CD14-positive monocyte (primary cell): ENCODE results near the gene RTN4R. TPM values are rescaled to one million over a fixed set of nuclear protein-coding genes. Genes with fewer than 3 reads are reported as not detected.

Experiments
- DNase-seq, 3 donors: peaks; one replicate each; pipeline ENCODE4 v3.0.0-alpha.2; 2011 to 2022
- H2AFZ ChIP-seq: 2 replicates; pipeline ENCODE4 v1.6.0; 2012; ENCODE audit warnings: mild to moderate bottlenecking, low read depth, low read length, inconsistent platforms; ENCODE audit not compliant: insufficient read depth, poor library complexity, severe bottlenecking
- H3K27ac ChIP-seq, 2 donors: 1 replicate in 1 of 2; 2 replicates in 1 of 2; pipeline ENCODE4 v1.5.1; 2012 to 2013; ENCODE audit warnings: low read length in 2 of 2, control low read depth in 1 of 2, inconsistent platforms in 1 of 2, low read depth in 1 of 2, mild to moderate bottlenecking in 1 of 2
- H3K27me3 ChIP-seq, 2 donors: one replicate each; pipeline versions ENCODE4 v1.6.0 to v1.6.1; 2011 to 2013; ENCODE audit warnings: low read length in 2 of 2; ENCODE audit not compliant: control insufficient read depth in 2 of 2, insufficient read depth in 2 of 2
- H3K36me3 ChIP-seq, 2 donors: replicated peaks in 1 of 2; 1 replicate in 1 of 2; 2 replicates in 1 of 2; pipeline versions ENCODE4 v1.5.1 to v1.6.1; 2012 to 2013; ENCODE audit warnings: low read length in 2 of 2, control low read depth in 1 of 2, inconsistent platforms in 1 of 2, mild to moderate bottlenecking in 1 of 2; ENCODE audit not compliant: insufficient read depth in 2 of 2, control insufficient read depth in 1 of 2
- H3K4me1 ChIP-seq, 2 donors: 1 replicate in 1 of 2; 2 replicates in 1 of 2; pipeline versions ENCODE4 v1.5.1 to v1.6.1; 2012 to 2013; ENCODE audit warnings: low read length in 2 of 2, control low read depth in 1 of 2, inconsistent platforms in 1 of 2, mild to moderate bottlenecking in 1 of 2, moderate library complexity in 1 of 2; ENCODE audit not compliant: insufficient read depth in 2 of 2, control insufficient read depth in 1 of 2
- H3K4me2 ChIP-seq: replicated peaks from 2 replicates; pipeline ENCODE3; 2012; ENCODE audit warnings: low read length, moderate library complexity, mild to moderate bottlenecking; ENCODE audit not compliant: poor library complexity, severe bottlenecking; ENCODE audit errors: extremely low read depth
- H3K4me3 ChIP-seq, 3 experiments: fragments of 200-600 bp in 1 of 3; sonication (generic) in 1 of 3; replicated peaks in 1 of 3; 1 replicate in 2 of 3; 2 replicates in 1 of 3; pipeline ENCODE4 v1.5.1; 2011 to 2013; ENCODE audit warnings: low read length in 3 of 3, mild to moderate bottlenecking in 3 of 3, control low read depth in 2 of 3, low read depth in 2 of 3, inconsistent platforms in 1 of 3, moderate library complexity in 1 of 3
- H3K79me2 ChIP-seq: 2 replicates; pipeline ENCODE4 v1.6.0; 2012; ENCODE audit warnings: mild to moderate bottlenecking, control low read depth, inconsistent platforms, low read length, moderate library complexity; ENCODE audit not compliant: insufficient read depth
- H3K9ac ChIP-seq: 2 replicates; pipeline ENCODE4 v1.6.0; 2017; ENCODE audit warnings: low read length, mild to moderate bottlenecking; ENCODE audit not compliant: insufficient read depth, poor library complexity, severe bottlenecking
- H3K9me3 ChIP-seq, 2 donors: replicated peaks in 1 of 2; 1 replicate in 1 of 2; 2 replicates in 1 of 2; pipeline versions ENCODE4 v1.5.1 to v1.6.1; 2012 to 2013; ENCODE audit warnings: low read length in 2 of 2, control low read depth in 1 of 2; ENCODE audit not compliant: control insufficient read depth in 1 of 2, insufficient read depth in 1 of 2
- H4K20me1 ChIP-seq: 2 replicates; pipeline ENCODE4 v1.6.0; 2012; ENCODE audit warnings: mild to moderate bottlenecking, low read length, control low read depth, moderate library complexity; ENCODE audit not compliant: insufficient read depth
- H3K27ac Mint-ChIP-seq, 7 donors: one replicate each; pipeline ENCODE4 v1.8.0; 2020; ENCODE audit warnings: mild to moderate bottlenecking in 7 of 7, mixed read lengths in 7 of 7, moderate library complexity in 6 of 7, inconsistent platforms in 2 of 7
- H3K27me3 Mint-ChIP-seq, 3 donors: one replicate each; pipeline ENCODE4 v1.8.0; 2021 to 2022; ENCODE audit warnings: low read depth in 3 of 3, mild to moderate bottlenecking in 3 of 3, mixed read lengths in 3 of 3, moderate library complexity in 3 of 3, inconsistent platforms in 1 of 3
- H3K36me3 Mint-ChIP-seq, 2 donors: one replicate each; pipeline ENCODE4 v1.8.0; 2020; ENCODE audit warnings: mixed read lengths in 2 of 2, inconsistent platforms in 1 of 2, mild to moderate bottlenecking in 1 of 2
- H3K4me1 Mint-ChIP-seq: one replicate; pipeline ENCODE4 v1.8.0; 2020; ENCODE audit warnings: mild to moderate bottlenecking, mixed read lengths
- H3K4me3 Mint-ChIP-seq, 2 donors: one replicate each; pipeline ENCODE4 v1.8.0; 2020; ENCODE audit warnings: mild to moderate bottlenecking in 2 of 2, mixed read lengths in 2 of 2, moderate library complexity in 1 of 2
- H3K9me3 Mint-ChIP-seq, 7 donors: one replicate each; pipeline ENCODE4 v1.8.0; 2020 to 2022; ENCODE audit warnings: mixed read lengths in 7 of 7, mild to moderate bottlenecking in 6 of 7, moderate library complexity in 6 of 7, inconsistent platforms in 2 of 7
- WGBS: methylation state at CpG from one replicate; pipeline ENCODE4 v1.1.5; 2013; ENCODE audit warnings: missing lambda C conversion rate; ENCODE audit not compliant: insufficient coverage; 5-methylcytosine and 5-hydroxymethylcytosine counted together
- intact Hi-C, 2 donors: fragments of 100-400 bp; cut with micrococcal nuclease; formaldehyde crosslinking; loops; one replicate each; pipeline versions ENCODE4 v1.15.0 to v1.15.1; 2023
- polyA plus RNA-seq, 3 donors: library from polyadenylated mRNA; depleted of rRNA in 1 of 3; unstranded in 2 of 3; stranded (reverse) in 1 of 3; fragments of 300-500 nt in 2 of 3; fragments of >200 nt in 1 of 3; fragmentation: Illumina TruSeq in 2 of 3; gene quantifications; 1 replicate in 2 of 3; 2 replicates in 1 of 3; pipeline ENCODE4 v1.2.3, GENCODE V29; 2012 to 2021
- TF ChIP-seq, protein P1 (sequence below): fragments of 200-600 bp; IDR thresholded peaks from one replicate; pipeline ENCODE4 v1.8.0; 2022; ENCODE audit warnings: antibody characterized with exemption, mild to moderate bottlenecking

RTN4R gene
- polyA plus RNA-seq, 3 donors, result not detected

DNA sequence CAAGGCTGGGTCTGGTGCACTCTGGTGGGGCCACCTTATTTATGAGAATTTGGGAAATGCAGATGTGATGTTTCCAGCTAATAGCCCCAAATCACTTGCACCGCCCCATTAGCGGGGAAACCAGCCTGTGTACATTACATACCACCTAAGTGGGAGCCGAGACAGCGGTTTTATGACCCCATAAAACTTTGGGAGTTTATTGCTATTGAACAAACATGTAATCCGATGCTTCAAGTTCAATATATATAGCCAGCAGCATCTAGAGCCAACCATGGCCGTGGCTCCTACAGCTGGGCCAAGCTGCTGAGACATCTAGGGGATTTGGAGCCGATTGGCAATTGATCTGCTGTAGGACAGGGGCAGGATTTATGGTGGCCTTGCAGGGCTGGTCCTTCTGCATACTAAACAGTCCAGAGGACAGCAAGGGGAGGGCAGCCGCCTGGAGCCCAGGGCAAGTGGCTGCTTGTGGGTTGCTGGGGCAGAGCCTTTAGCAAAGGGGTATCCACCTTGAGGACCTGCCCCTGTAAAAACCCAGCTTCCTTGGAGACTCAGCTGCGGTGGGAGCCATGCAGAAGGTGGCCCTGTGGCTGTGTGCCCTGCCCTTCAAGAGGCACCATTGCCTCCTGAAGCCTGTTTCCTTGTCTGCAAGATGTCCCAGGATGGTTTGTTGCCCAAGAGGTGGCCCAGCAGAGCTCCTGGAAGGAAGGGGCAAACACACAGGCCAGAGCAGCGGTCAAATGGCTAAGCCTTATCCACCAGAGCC, 69.4 kb downstream of the RTN4R start:
- Histone ChIP-seq H3K9me3 (no peaks in the 10 kb centered on the region), H3K27ac (no peak overlapping the region), H3K79me2 (no peaks in the 10 kb centered on the region), H3K27me3 (no peaks in the 10 kb centered on the region), H3K9ac (no peak overlapping the region), H3K36me3 (no peaks in the 10 kb centered on the region), H4K20me1 (no peaks in the 10 kb centered on the region), H3K4me2 (no peak overlapping the region), H2AFZ (no peak overlapping the region), H3K4me1 (peaks cover 2% of the 10 kb centered on the region in 2 donors), H3K4me3 (no peak overlapping the region)
- Mint-ChIP-seq H3K4me1 (peaks cover under 1% of the 10 kb centered on the region), H3K27me3 (peaks cover 0 to 4% (median 2%) of the 10 kb centered on the region in 3 donors), H3K27ac (no peak overlapping the region), H3K4me3 (no peak overlapping the region), H3K36me3 (no peaks in the 10 kb centered on the region), H3K9me3 (no peaks in the 10 kb centered on the region)
- WGBS, result 91% methylated on average over 6 of the region's 10 CpGs
- TF ChIP-seq, protein P1, sequence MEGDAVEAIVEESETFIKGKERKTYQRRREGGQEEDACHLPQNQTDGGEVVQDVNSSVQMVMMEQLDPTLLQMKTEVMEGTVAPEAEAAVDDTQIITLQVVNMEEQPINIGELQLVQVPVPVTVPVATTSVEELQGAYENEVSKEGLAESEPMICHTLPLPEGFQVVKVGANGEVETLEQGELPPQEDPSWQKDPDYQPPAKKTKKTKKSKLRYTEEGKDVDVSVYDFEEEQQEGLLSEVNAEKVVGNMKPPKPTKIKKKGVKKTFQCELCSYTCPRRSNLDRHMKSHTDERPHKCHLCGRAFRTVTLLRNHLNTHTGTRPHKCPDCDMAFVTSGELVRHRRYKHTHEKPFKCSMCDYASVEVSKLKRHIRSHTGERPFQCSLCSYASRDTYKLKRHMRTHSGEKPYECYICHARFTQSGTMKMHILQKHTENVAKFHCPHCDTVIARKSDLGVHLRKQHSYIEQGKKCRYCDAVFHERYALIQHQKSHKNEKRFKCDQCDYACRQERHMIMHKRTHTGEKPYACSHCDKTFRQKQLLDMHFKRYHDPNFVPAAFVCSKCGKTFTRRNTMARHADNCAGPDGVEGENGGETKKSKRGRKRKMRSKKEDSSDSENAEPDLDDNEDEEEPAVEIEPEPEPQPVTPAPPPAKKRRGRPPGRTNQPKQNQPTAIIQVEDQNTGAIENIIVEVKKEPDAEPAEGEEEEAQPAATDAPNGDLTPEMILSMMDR, result no peak
- no peak for DNase-seq
- intact Hi-C loops, result no loop called here

DNA sequence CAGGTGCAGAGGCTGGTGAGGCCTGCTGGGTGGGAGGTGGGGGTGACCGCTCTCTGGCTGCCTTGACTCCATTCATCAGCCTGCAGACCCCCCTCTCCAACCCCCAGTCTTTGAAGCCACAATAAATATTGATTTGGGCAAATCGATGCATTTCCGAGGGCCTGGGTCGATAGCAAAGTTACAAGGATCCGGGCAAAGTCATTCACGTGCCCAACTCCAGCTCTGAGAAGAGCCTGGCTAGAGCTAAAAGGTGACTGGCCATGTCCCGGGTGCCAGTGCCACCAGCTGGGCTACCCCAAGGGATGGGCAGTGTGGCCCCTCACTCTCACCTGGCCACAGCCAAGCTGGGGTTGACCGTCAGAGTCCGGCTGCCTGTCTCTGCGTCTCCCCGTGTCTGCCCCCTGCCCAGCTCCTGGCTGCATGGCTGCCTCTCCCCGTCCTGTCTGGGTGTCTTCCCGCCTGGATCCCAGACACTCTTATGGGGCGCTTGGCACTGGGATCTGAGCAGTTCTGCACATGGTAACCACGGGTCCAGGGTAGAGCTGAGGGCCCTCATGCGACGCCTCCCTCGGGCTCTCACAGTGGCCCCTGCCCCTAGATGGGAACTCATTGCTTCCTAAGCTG, 70.6 kb downstream of the RTN4R start:
- no peaks in the 10 kb centered on the region for H3K36me3 ChIP-seq
- H3K9ac ChIP-seq, result no peak overlapping the region
- WGBS, result 92% methylated on average over 17 of the region's 18 CpGs
- H3K27ac ChIP-seq, result no peak overlapping the region
- Mint-ChIP-seq H3K9me3 (no peaks in the 10 kb centered on the region), H3K36me3 (no peaks in the 10 kb centered on the region), H3K4me3 (no peak overlapping the region), H3K4me1 (no peaks in the 10 kb centered on the region), H3K27me3 (peaks cover 0 to 4% (median 2%) of the 10 kb centered on the region in 3 donors), H3K27ac (no peak overlapping the region)
- H4K20me1 ChIP-seq, result no peaks in the 10 kb centered on the region
- H3K4me2 ChIP-seq, result no peak overlapping the region
- H3K4me3 ChIP-seq, result no peak overlapping the region
- no peaks in the 10 kb centered on the region for H3K4me1 ChIP-seq
- DNase-seq, result no peak
- TF ChIP-seq, protein P1, result no peak
- H3K79me2 ChIP-seq, result no peaks in the 10 kb centered on the region
- intact Hi-C loops, result no loop called here
- H3K9me3 ChIP-seq, result no peaks in the 10 kb centered on the region
- H2AFZ ChIP-seq, result no peak overlapping the region
- no peaks in the 10 kb centered on the region for H3K27me3 ChIP-seq
